MM.1S (cell line): ENCODE results near the gene AGAP3.

Experiments used
- DNase-seq: peaks from one replicate; pipeline ENCODE4 v3.0.0-alpha.2; 2015
- H2AFZ ChIP-seq: fragments of 300-600 bp; sonication (generic); 2 replicates; pipeline ENCODE4 v1.6.0; 2016; ENCODE audit warnings: antibody characterized with exemption, low read length
- H3F3A ChIP-seq: fragments of 300-600 bp; sonication (generic); 2 replicates; pipeline ENCODE4 v1.6.1; 2016; ENCODE audit warnings: mild to moderate bottlenecking, antibody characterized with exemption, low read length, moderate library complexity, mixed read lengths; ENCODE audit not compliant: insufficient read depth
- H3K27ac ChIP-seq: fragments of 300-600 bp; sonication (generic); 2 replicates; pipeline ENCODE4 v1.5.1; 2016; ENCODE audit warnings: mild to moderate bottlenecking, low read length
- H3K27me3 ChIP-seq: fragments of 300-600 bp; sonication (generic); replicated peaks from 2 replicates; pipeline ENCODE4 v1.6.0; 2016; ENCODE audit warnings: low read length; ENCODE audit not compliant: insufficient read depth
- H3K36me3 ChIP-seq: fragments of 300-600 bp; sonication (generic); replicated peaks from 2 replicates; pipeline ENCODE4 v1.6.1; 2016; ENCODE audit warnings: mild to moderate bottlenecking, low read length, mixed read lengths; ENCODE audit not compliant: insufficient read depth
- H3K4me1 ChIP-seq: fragments of 300-600 bp; sonication (generic); 2 replicates; pipeline ENCODE4 v1.6.1; 2016; ENCODE audit warnings: low read length, mixed read lengths
- H3K4me2 ChIP-seq: fragments of 300-600 bp; sonication (generic); 2 replicates; pipeline ENCODE4 v1.6.0; 2016; ENCODE audit warnings: low read depth, low read length
- H3K4me3 ChIP-seq: fragments of 300-600 bp; sonication (generic); 2 replicates; pipeline ENCODE4 v1.5.1; 2016; ENCODE audit warnings: low read length, mixed read lengths
- H3K79me2 ChIP-seq: fragments of 300-600 bp; sonication (generic); 2 replicates; pipeline ENCODE4 v1.6.1; 2016; ENCODE audit warnings: mixed run types, low read length, mixed read lengths
- H3K9ac ChIP-seq: fragments of 300-600 bp; sonication (generic); 2 replicates; pipeline ENCODE4 v1.6.1; 2016; ENCODE audit warnings: low read length, mixed read lengths
- H3K9me2 ChIP-seq: fragments of 300-600 bp; sonication (generic); replicated peaks from 2 replicates; pipeline ENCODE4 v1.6.1; 2016; ENCODE audit warnings: mild to moderate bottlenecking, low read length, mixed read lengths; ENCODE audit not compliant: insufficient read depth
- H3K9me3 ChIP-seq: fragments of 300-600 bp; sonication (generic); replicated peaks from 2 replicates; pipeline ENCODE4 v1.6.1; 2016; ENCODE audit warnings: mild to moderate bottlenecking, low read length, mixed read lengths; ENCODE audit not compliant: insufficient read depth
- H4K20me1 ChIP-seq: fragments of 300-600 bp; sonication (generic); 2 replicates; pipeline ENCODE4 v1.6.1; 2016; ENCODE audit warnings: mild to moderate bottlenecking, low read length, moderate library complexity, mixed read lengths; ENCODE audit not compliant: insufficient read depth
- CTCF ChIP-seq: fragments of 300-600 bp; sonication (generic); IDR thresholded peaks from 2 replicates; pipeline ENCODE4 v1.5.1; 2016; ENCODE audit warnings: antibody characterized with exemption, low read length, mixed read lengths
- EZH2 ChIP-seq: fragments of 300-600 bp; sonication (generic); optimal IDR thresholded peaks from 2 replicates; pipeline ENCODE3; 2017; ENCODE audit warnings: low read depth, mild to moderate bottlenecking, antibody characterized with exemption, low read length, mixed read lengths
- EZH2phosphoT487 ChIP-seq: fragments of 300-600 bp; sonication (generic); IDR thresholded peaks from 2 replicates; pipeline ENCODE4 v1.6.1; 2018; ENCODE audit warnings: antibody characterized with exemption, low read length

The AGAP3 gene

GRCh38 chr7:151126491-151127137 lies 40.3 kb downstream of the AGAP3 start:
- DNase-seq: no peak
- no peaks in the 10 kb centered on the region for H3K36me3 ChIP-seq
- H3K27me3 ChIP-seq: no peaks in the 10 kb centered on the region
- no peak overlapping the region for H3K9ac ChIP-seq
- no peaks in the 10 kb centered on the region for H3K4me1 ChIP-seq
- H3K9me3 ChIP-seq: no peaks in the 10 kb centered on the region
- H3K79me2 ChIP-seq: no peaks in the 10 kb centered on the region
- no peak overlapping the region for H3K4me2 ChIP-seq
- no peaks in the 10 kb centered on the region for H3K9me2 ChIP-seq
- H3F3A ChIP-seq: no peaks in the 10 kb centered on the region
- no peak for TF ChIP-seq EZH2
- TF ChIP-seq CTCF: no peak
- TF ChIP-seq EZH2phosphoT487: no peak
- no peaks in the 10 kb centered on the region for H4K20me1 ChIP-seq
- no peak overlapping the region for H3K4me3 ChIP-seq
- H3K27ac ChIP-seq: no peak overlapping the region
- H2AFZ ChIP-seq: no peak overlapping the region

- Histone ChIP-seq H3F3A (no peaks in the 10 kb centered on the region), H3K79me2 (no peaks in the 10 kb centered on the region), H3K4me3 (no peak overlapping the region), H3K27me3 (no peaks in the 10 kb centered on the region), H3K9me3 (no peaks in the 10 kb centered on the region), H4K20me1 (no peaks in the 10 kb centered on the region), H3K9ac (no peak overlapping the region), H3K36me3 (no peaks in the 10 kb centered on the region), H3K4me2 (no peak overlapping the region), H3K4me1 (no peaks in the 10 kb centered on the region), H3K27ac (no peak overlapping the region), H2AFZ (no peak overlapping the region), H3K9me2 (no peaks in the 10 kb centered on the region)
- DNase-seq: no peak
- TF ChIP-seq EZH2 (no peak), EZH2phosphoT487 (no peak), CTCF (no peak)
These were observed 41.9 kb downstream of the AGAP3 start for GRCh38 chr7:151128144-151128543.

- no peaks in the 10 kb centered on the region for H3K79me2 ChIP-seq
- H3K36me3 ChIP-seq: no peaks in the 10 kb centered on the region
- no peak overlapping the region for H3K4me3 ChIP-seq
- no peak overlapping the region for H2AFZ ChIP-seq
- H3F3A ChIP-seq: no peaks in the 10 kb centered on the region
- no peaks in the 10 kb centered on the region for H4K20me1 ChIP-seq
- H3K9me3 ChIP-seq: no peaks in the 10 kb centered on the region
- TF ChIP-seq CTCF: no peak
- no peak for DNase-seq
- no peak overlapping the region for H3K9ac ChIP-seq
- no peaks in the 10 kb centered on the region for H3K27me3 ChIP-seq
- H3K27ac ChIP-seq: no peak overlapping the region
- no peaks in the 10 kb centered on the region for H3K9me2 ChIP-seq
- no peak overlapping the region for H3K4me2 ChIP-seq
- H3K4me1 ChIP-seq: no peaks in the 10 kb centered on the region
These were observed 42.4 kb downstream of the AGAP3 start for GRCh38 chr7:151128716-151129115.
